ENCODE results near the gene C15orf61. TPM values are rescaled to one million over a fixed set of nuclear protein-coding genes. Genes with fewer than 3 reads are reported as not detected.

Gene C15orf61
- total RNA-seq, 1 donor from 2014 or later, result 4.9 TPM

DNA sequence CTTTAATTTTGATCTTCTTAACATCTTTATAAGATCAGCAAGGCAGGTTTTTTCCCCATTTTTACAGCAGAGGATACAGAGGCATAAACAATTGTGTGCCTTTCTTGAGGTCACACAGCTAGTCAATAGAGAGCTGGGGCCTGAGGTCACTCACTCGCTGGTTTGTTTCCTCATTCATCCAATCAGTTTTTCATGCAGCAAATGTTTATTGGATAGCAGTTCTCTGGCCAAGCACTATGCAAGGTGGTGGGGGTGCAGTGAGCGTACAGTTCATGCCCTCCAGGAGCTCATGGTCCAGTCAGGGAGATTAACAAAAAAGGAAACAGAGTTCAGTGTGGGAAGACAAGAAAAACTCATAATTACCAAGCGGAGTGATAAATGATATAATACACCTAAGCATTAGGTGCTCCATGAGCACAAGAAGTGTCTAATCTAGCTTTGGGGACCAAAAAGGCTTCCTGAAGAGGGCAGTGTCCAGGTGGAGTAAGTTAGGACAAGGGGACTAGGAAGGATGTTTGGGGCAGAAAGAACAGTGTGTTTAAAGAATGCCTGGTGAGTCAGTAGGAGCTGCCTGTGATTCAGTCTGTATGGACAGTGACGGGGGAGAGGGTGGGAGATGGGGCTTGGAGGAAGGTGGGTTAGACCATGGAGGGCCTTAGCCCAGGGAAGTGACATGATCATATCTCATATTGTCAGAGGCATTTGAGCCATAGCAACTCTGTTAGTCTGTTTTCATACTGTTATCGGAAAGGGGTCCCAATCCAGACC is 50.9 kb downstream of the C15orf61 start:
- intact Hi-C loops (cut with DNase I), result no loop called here
- no peak for DNase-seq (ENCODE audit: low spot score)
- ATAC-seq, result no peak

- ATAC-seq (no peak), DNase-seq (ENCODE audit: low spot score) (no peak)
- intact Hi-C loops (cut with DNase I), result no loop called here
These were observed 52.3 kb downstream of the C15orf61 start for GRCh38 chr15:67573194-67573593.

DNA sequence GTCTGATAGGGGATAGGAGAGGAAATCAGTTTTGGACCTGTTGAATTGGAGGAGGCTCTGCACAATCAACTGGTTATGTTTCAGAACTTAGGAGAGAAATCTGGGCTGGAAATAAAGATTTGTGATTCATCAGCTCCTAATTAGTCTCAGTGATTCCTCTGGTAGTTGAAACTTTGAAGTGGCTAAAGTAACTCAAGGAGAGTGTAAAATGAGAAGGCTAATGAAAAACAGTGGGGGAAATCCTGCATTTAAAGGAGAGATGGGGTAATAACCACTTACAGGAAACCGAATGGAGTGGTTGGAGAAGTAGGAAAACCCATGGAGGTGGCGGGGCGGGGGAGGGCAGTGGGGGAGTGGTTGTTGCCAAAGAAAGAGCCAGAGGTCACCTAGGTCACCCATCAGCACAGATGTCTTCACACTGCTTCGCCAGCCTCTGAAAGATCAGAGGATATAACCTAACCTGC is 54.1 kb downstream of the C15orf61 start:
- no peak for ATAC-seq
- DNase-seq (ENCODE audit: low spot score), result no peak
- intact Hi-C loops (cut with DNase I), result no loop called here

DNA sequence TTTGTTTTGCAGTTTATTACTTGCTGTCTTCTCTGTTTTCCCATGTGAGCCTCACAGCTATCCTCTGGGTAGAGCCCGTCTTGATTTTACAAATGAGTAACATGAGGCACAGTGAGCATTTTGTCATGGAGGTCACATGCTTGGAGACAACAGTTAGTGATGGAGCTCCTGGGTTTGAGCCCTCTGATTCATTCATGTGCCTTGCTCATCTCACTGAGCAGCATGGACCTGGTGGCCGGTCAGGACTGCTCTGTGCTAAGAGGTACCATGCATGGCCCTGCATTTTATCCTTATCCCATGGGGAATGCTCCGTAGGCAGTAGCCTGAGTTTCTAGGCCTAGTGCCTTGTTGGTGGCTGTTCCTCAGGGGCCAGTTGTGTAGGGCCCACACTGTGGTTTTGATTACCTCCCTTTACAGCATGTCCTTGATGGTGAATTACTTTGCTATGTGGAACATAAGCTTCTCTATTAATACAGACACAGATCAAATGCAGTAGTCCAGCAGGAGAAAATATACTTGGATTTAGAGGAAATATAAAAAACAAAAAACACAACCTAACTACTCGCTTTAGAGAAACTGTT is 57.2 kb downstream of the C15orf61 start:
- DNase-seq (ENCODE audit: low spot score) (no peak), ATAC-seq (no peak)
- intact Hi-C loops (cut with DNase I), result no loop called here

DNA sequence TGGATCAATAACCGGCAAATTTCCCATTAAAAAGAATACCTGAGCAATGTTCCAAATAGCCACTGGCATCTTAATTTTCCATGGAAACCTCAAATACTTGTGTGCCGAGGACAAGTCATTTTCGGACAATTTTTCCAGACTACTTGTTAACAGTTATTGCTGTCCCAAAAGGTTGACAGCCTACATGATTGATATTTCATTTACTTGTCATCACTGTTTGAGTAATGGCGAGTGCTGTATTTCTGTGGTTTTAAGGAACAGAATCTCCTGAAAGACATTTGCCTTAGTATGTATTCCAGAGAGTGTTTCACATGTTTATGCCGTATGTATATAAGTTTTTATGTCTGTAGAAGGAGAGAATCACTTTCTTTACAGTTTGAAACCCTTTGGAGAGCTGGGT is 58.2 kb downstream of the C15orf61 start:
- ATAC-seq (no peak), DNase-seq (ENCODE audit: low spot score) (no peak)
- intact Hi-C loops (cut with DNase I), result no loop called here

Other genes with a start within 250 kb of the C15orf61 start
- gene MAP2K5, start 21.6 kb downstream of the C15orf61 start, total RNA-seq, result 25.2 TPM